ENCODE data around the gene SLC26A1.
A peak's percentile ranks its signal among the peaks of the same experiment; 100 is the strongest.
"Not testable (repeated sequence)": the region's sequence is repeated elsewhere in the genome, so short reads cannot be mapped to it uniquely, and the experiment has no call there.

Gene SLC26A1

GRCh38 chr4:984336-985054 lies 8.7 kb downstream of the SLC26A1 start:
- no peak for DNase-seq (ENCODE audit: low spot score)

GRCh38 chr4:982814-983213 lies 10.4 kb downstream of the SLC26A1 start:
- no peak for DNase-seq (ENCODE audit: low spot score)

- DNase-seq (ENCODE audit: low spot score) = no peak
Measured at GRCh38 chr4:982291-982690, 10.9 kb downstream of the SLC26A1 start.

- no peak for DNase-seq (ENCODE audit: low spot score)
Measured at GRCh38 chr4:978957-979701, 14.1 kb downstream of the SLC26A1 start.

- not testable (repeated sequence) for DNase-seq (ENCODE audit: low spot score)
Measured at GRCh38 chr4:976016-976415, 17.2 kb downstream of the SLC26A1 start.

- no peak for DNase-seq (ENCODE audit: low spot score)
Measured at GRCh38 chr4:974668-975067, 18.5 kb downstream of the SLC26A1 start.

- DNase-seq (ENCODE audit: low spot score) = peak; percentile 91
Measured at GRCh38 chr4:973431-974397, 19.5 kb downstream of the SLC26A1 start, which contains the start of gene DGKQ. DGKQ (minus strand) TSS chr4:973569; CDS start chr4:973482, 87 bp downstream.

GRCh38 chr4:972651-973424 lies 20.4 kb downstream of the SLC26A1 start:
- peak; percentile 63 for DNase-seq (ENCODE audit: low spot score)

- no peak for DNase-seq (ENCODE audit: low spot score)
Measured at GRCh38 chr4:971666-972500, 21.3 kb downstream of the SLC26A1 start.

GRCh38 chr4:970854-971520 lies 22.2 kb downstream of the SLC26A1 start:
- DNase-seq (ENCODE audit: low spot score) = no peak

- no peak for DNase-seq (ENCODE audit: low spot score)
Measured at GRCh38 chr4:970046-970745, 23.0 kb downstream of the SLC26A1 start.

GRCh38 chr4:968621-969394 lies 24.4 kb downstream of the SLC26A1 start:
- DNase-seq (ENCODE audit: low spot score) = no peak

GRCh38 chr4:968221-968620 lies 25.0 kb downstream of the SLC26A1 start:
- DNase-seq (ENCODE audit: low spot score) = no peak

GRCh38 chr4:967113-968104 lies 25.8 kb downstream of the SLC26A1 start:
- no peak for DNase-seq (ENCODE audit: low spot score)

- no peak for DNase-seq (ENCODE audit: low spot score)
Measured at GRCh38 chr4:966266-967112, 26.7 kb downstream of the SLC26A1 start.

- DNase-seq (ENCODE audit: low spot score) = no peak
Measured at GRCh38 chr4:965766-966134, 27.5 kb downstream of the SLC26A1 start.
